Epithelial cell of proximal tubule (primary cell): ENCODE data around the gene CPLANE1. TPM values are rescaled to one million over a fixed set of nuclear protein-coding genes. Genes with fewer than 3 reads are reported as not detected.

ENCODE experiments used
- DNase-seq: peaks from one replicate; pipeline ENCODE4 v3.0.0-alpha.2; 2011; ENCODE audit warnings: low read depth
- H3K4me3 ChIP-seq: 2 replicates; pipeline ENCODE4 v1.5.1; 2011; ENCODE audit warnings: low read depth, mild to moderate bottlenecking, low read length
- total RNA-seq: library from RNA; depleted of rRNA; stranded (reverse); fragments of >200 nt; gene quantifications from 2 replicates; pipeline ENCODE4 v1.2.3, GENCODE V29; 2015
- TF ChIP-seq, protein P1 (sequence below): conservative IDR thresholded peaks from 2 replicates; pipeline ENCODE4 v1.5.1; 2012; ENCODE audit warnings: low read depth, mild to moderate bottlenecking, low read length

Gene CPLANE1
- total RNA-seq, 1 donor from 2014 or later = 12.5 TPM

DNA sequence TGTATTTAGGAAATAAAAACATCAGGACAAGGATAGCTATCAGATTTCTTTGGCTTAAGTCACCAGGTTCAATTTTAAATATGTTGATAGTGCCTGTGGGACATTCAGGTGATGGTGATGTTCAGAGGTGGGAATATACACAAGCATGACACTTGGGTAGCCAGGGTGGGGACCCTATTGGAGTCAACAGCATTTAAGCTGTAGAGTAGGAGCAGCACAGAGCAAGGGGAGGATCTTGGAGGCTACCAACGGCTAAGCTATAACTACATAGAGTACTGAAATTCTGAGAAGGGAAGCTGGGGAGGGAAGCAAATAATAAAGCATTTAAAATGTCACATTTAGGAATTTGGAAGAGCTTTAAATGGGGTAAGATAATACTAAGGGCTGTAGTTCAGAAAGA is 177.7 kb downstream of the CPLANE1 start:
- TF ChIP-seq, protein P1, sequence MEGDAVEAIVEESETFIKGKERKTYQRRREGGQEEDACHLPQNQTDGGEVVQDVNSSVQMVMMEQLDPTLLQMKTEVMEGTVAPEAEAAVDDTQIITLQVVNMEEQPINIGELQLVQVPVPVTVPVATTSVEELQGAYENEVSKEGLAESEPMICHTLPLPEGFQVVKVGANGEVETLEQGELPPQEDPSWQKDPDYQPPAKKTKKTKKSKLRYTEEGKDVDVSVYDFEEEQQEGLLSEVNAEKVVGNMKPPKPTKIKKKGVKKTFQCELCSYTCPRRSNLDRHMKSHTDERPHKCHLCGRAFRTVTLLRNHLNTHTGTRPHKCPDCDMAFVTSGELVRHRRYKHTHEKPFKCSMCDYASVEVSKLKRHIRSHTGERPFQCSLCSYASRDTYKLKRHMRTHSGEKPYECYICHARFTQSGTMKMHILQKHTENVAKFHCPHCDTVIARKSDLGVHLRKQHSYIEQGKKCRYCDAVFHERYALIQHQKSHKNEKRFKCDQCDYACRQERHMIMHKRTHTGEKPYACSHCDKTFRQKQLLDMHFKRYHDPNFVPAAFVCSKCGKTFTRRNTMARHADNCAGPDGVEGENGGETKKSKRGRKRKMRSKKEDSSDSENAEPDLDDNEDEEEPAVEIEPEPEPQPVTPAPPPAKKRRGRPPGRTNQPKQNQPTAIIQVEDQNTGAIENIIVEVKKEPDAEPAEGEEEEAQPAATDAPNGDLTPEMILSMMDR = no peak
- no peak overlapping the region for H3K4me3 ChIP-seq
- DNase-seq = no peak

DNA sequence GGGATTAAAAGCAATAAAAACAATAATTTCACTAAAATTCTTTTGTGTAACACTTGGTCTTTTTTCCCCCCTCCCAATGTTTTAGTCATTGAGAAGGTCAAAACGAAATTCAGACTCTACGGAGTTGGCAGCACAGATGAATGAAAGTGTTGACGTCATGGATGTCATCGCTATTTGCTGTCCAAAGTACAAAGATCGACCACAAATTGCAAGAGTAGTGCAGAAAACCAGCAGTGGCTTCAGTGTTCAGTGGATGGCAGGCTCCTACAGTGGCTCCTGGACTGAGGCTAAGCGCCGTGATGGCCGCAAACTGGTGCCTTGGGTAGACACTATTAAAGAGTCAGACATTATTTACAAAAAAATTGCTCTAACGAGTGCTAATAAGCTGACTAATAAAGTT is 184.7 kb downstream of the CPLANE1 start:
- no peak overlapping the region for H3K4me3 ChIP-seq
- no peak for DNase-seq
- TF ChIP-seq, protein P1 = no peak

DNA sequence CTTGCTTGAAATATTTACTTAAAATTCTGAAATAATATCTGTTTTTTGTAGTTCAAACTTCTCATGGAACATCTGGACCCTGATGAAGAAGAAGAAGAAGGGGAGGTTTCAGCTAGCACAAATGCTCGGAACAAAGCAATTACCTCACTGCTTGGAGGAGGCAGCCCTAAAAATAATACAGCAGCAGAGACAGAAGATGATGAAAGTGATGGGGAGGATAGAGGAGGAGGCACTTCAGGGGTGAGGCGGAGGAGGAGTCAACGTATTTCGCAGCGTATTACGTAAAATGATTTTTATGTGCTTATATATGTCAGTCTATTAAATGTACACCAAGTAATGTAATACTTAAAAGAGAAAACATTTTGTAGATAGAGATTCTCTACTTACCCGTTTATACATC is 185.4 kb downstream of the CPLANE1 start:
- DNase-seq = no peak
- TF ChIP-seq, protein P1 = no peak
- H3K4me3 ChIP-seq = no peak overlapping the region

DNA sequence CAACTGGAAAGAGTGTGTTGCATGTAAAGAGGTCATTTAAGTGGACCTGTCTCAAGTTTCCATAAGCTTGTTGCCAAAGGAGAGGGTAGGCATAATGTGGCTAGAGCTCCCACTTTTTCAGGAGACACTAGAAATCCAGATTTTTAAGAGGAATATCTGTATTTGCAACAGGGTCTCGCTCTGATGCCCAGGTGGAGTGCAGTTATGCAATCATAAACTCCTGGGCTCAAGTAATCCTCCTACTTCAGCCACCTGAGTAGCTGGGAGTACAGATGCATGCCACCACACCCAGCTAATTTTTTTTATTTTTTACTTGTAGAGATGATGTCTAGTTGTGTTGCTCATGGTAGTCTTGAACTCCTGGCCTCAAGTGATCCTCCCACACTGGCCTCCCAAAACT is 189.1 kb downstream of the CPLANE1 start:
- DNase-seq = no peak
- TF ChIP-seq, protein P1 = no peak
- no peak overlapping the region for H3K4me3 ChIP-seq

DNA sequence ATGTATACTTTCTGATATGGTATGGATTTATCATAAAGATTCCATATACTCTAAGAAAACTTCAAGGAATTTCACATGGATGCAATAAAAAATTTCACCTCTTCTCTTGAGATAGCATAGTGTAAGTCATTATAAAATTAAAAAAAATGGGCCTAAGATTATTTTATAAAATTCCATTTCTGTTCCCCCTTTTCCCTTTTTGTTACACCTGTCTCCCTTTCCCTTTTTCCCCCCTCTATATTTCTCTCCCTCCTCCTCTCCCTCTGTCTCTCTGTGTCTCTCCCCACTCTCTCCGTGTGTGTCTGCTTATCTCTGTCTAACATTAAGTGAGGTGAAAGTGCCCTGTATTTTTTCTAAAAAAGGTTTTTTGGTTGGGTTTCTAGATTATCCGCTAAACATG is 192.4 kb downstream of the CPLANE1 start:
- TF ChIP-seq, protein P1 = no peak
- no peak for DNase-seq
- no peak overlapping the region for H3K4me3 ChIP-seq

Other genes with a start within 250 kb of the CPLANE1 start
- 28.4 and 40.3 TPM in 2 replicates for gene NUP155, start 121.7 kb upstream of the CPLANE1 start, total RNA-seq
- 19.0 TPM in 2 replicates for gene WDR70, start 129.9 kb upstream of the CPLANE1 start, total RNA-seq